GM10266 (cell line): ENCODE results near the gene TTC28.

Experiments used
- DNase-seq: peaks from one replicate; pipeline ENCODE4 v3.0.0; 2012; ENCODE audit errors: extremely low spot score
- CTCF ChIP-seq: IDR thresholded peaks from 2 replicates; pipeline ENCODE4 v1.5.1; 2012; ENCODE audit warnings: mild to moderate bottlenecking, low read depth; ENCODE audit not compliant: control insufficient read depth, insufficient read depth; ENCODE audit errors: missing control alignments

Gene TTC28

DNA sequence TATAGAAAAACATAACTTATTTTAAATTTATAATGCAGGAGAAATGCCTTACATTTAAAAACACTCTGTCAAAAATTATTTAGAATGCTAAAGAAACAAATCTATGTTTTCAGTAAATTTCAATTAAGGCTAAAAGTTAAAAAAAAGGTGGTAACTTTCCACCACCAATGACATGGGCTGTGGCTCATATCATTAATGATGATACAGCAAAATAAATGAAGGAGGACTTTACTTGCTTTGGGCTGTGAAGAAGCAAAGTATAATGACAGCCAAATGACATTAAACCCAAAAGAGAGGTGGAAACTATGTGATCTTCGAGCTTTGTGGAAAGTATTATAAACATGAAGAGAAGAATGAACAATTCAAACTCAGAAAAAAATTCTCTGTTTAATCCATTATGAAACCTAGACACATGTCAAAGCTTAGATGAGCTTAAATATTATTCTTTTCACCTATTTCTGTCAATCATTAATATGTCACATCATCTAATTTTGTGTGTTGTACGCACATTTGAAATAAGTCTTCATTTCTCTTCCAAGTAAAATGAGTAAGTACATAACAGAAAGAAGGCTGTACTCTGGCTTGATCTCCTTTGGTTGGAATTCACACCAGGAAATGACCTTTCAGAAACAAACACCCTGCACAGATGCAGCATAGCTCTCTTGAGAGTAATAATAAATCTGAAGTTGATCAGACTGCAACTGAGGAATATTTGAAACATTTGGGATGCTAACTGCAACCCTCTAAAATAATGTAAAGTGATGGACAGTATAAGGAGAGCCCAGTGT lies 265.8 kb downstream of the TTC28 start:
- DNase-seq: no peak
- no peak for TF ChIP-seq CTCF

GRCh38 chr22:28412109-28412508 lies 267.5 kb downstream of the TTC28 start:
- TF ChIP-seq CTCF: no peak
- DNase-seq: no peak

DNA sequence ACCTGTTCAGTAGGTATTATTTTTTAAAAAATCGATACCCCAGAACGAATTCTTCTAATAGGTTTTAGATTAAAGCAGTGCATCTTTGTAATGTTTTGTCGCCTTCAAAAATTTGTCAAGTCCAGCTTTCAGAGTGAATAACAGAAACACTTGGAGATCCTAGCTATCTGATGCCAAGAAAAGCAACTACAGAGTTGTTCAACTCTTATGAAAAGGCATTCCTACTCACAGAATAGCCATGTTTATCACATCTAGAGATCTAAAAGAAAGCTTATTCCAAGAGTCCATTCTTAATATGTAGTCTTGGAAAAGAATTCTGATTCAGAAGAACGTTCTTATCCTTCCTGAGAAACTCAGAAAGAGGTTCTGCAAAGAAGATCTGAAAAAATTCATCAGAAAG lies 268.5 kb downstream of the TTC28 start:
- no peak for DNase-seq
- no peak for TF ChIP-seq CTCF

- TF ChIP-seq CTCF: no peak
- DNase-seq: no peak
These were observed 269.4 kb downstream of the TTC28 start for GRCh38 chr22:28410050-28410816.

- DNase-seq: no peak
- TF ChIP-seq CTCF: no peak
These were observed 270.9 kb downstream of the TTC28 start for GRCh38 chr22:28408709-28409108.

DNA sequence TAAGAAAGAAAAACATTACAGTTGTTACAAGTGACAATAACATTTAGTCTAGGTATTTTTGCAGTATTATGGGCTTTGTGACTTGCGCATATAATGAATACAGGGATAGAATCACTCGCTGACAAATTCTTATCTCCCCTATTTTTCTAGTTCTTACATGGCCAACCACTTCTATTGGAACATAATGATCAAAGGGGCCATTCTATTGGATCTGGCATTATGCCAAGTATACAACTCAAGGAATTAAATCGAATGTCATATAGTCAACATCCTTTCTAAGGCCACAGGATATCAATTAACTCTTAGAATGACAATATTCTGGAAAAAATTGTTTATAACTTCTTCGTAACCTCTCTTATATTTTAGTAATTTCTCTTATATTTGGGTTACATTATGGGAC lies 272.0 kb downstream of the TTC28 start:
- no peak for TF ChIP-seq CTCF

GRCh38 chr22:28406246-28406645 lies 273.4 kb downstream of the TTC28 start:
- DNase-seq: no peak
- TF ChIP-seq CTCF: no peak

More for the DNA sequence above, 272.0 kb downstream of the TTC28 start:
- no peak for DNase-seq
